Measurements from ENCODE around the gene FRMD4B.
"Not testable (repeated sequence)": the region's sequence is repeated elsewhere in the genome, so short reads cannot be mapped to it uniquely, and the experiment has no call there.

The FRMD4B gene

DNA sequence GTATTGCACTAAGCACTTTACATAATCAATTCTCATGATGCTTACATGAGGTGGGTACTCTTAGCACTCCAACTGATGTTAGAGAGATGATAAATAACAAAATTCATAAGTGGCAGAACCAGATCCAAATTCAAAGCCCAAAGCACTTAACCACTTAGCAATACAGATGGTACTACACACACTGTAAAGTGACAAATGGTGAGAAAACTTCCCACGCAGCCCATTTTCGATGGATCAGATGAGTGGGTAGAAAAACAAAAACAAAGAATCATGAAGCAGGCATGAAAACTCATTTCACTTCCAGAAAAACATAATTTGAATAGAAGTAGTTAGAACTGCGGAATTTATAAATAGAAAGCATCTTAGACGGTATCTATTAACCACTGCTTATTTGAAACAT lies 66.2 kb downstream of the FRMD4B start:
- DNase-seq: no peak

DNA sequence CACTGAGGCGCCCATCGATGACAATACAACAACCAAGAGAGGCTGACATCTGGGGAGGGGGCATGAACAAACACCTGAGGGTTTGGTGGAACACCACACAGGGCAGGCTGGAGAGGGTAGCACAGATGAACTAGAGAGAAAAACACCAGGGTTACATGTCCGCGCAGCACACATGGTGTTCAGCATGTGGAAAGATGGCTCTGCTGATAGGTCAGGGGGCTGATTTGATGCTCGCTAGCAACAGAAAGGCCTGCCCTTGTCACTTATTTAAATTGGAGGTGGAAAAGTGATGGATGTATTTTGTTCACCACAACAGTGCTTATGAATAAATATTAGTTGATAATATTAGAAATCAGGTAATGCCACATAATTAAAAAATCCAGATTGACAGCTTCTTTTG lies 67.5 kb downstream of the FRMD4B start:
- no peak for DNase-seq

DNA sequence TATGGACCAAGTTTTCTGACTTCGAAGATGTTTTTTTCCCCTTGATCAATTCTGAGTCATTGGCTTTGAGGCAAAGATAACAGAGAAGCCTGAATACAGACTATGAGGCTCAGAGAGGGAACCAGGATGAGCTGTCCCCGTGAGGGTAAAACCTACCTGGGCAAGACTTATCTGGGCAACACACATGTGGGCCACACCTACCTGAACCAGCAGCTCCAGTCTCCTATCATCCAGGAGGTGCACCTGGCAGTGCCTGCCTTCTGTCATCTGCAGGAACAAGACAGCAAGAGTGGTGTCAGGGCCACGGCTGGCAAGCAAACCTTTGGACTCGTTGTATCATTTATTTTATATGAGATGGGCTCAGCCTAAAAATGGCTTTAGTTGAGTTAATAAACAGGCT lies 72.6 kb downstream of the FRMD4B start:
- no peak for DNase-seq

DNA sequence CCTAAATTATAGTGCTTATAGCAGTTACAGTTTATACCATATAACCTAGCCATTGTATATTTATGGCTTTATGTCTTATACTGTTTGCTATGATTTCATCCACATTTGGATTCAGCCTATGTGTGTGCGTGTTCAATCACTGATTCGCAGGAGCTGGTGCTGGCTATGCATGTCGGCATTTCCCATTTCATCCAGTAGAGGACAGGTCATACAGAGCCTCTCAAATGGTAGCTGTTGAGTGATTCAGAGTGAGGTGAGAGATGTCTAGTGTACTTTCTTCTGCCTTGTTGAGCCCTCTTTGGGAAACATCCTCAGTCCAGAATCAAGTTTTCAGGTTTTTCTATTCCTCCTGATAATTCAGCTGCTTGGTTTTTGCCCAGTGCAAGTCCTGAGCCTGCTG lies 76.1 kb downstream of the FRMD4B start:
- DNase-seq: no peak

DNA sequence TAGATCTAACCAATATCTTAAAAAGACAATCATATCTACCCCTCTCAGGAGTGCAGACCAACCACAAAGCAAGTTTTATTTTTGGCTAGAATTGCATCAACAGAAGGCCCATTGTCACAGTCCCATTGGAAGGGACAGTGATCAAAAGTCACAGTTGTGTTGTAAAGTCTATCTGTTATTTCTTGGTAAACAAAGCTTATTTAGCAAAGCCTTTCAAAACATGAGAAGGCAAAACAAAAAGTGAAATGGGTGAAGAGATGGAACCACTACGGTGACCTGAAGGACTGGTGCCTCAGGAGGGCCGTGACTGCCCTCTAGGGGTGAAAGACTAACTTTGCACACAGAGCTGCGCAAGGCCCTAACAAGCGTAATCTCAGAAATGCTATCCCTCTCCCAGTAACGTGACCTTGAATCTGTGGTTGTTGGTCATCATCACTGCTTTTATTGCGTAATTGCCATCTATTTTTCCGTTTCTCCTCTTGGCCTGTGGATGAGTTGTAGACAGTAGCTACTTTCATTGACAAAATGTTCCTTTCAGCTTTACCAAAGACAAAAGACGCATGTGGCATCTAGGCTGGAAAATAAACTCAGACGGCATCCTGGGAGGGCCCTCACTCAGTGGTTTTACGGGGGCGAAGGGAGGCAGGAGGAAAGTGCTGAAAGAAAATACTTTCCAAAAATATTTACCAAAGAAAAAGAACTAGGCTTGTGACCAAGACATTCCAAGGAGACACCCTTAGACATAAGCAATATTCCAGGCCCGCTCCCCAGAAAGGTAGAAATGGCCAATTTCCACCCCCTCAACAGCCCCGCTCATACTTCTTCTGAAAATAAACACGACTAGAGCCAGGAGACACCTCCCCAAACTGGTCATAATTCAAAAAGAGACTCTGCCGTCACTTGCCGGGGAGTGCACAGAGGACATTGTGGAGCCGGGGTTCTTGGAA lies 79.4 kb downstream of the FRMD4B start:
- DNase-seq: peak; percentile 21 to 24

DNA sequence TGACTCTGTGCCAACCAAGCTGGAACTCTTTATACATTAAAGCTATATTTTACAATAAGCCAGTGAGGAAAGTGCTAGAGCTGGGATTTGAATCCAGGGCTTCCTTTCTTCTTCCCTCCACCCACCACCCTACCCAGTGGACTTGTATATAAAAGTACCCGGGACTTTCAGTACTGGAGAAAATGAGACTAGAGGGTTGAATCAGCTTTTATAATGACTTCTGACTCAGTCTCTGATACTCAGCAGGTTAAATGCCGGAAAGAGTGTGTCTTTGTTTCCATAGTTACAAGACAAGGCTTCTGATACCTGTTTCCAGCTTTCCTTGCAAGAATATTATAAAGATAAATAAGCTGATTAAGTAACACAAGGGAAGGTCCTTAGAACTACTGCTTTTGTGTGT lies 80.9 kb downstream of the FRMD4B start:
- DNase-seq: no peak

DNA sequence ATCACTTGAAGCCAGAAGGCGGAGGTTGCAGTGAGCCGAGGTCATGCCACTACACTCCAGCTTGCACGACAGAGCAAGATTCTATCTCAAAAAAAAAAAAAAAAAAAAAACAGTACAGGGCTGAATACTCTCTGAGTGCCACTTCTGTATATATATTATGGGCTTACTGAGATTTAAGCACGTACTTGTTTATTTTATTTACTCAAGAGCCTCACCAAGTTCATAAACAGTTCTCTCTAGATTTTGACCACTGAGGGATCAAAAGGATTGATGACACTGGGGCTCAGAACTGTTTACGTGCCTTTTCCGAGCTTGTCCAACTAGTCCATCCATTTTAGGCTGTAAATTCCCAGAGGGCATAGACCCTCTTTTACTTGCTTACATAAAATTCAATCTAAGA lies 81.5 kb downstream of the FRMD4B start:
- no peak for DNase-seq

DNA sequence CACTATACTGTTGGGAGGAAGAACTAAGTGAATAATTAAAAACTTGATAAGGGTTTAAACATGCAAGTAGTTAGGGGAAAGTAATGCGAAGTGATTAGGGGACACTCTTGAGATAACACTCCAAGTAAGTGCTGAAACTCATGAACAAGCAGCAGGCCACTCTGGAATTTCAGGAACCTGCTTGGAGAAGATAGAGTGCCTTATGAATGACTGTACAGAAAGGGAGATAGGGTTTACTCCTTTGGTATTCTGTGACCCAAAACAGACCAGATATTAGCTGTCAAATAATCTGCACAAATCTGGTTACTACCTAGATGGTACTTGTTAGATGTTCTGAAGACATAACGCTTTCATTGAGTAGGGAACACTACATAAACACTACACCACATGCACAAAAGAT lies 85.6 kb downstream of the FRMD4B start:
- no peak for DNase-seq

DNA sequence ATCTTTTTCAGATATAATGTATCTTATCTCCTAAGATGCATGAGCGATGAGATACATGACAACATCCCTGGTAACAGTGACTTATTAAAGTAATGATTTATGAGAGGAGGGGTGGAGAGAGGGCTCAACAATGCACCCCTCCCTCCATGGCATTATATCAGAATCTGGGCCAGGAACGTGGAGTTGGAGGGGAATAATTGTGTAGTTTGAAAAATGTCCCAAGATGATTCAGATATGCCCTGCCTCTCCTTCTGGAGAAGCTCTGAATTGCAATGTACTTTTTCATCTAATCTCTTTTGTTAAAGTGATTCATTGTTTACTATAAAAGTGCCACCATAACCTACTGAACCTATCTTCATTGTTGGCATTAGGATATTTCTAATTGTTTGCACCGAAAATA lies 86.5 kb downstream of the FRMD4B start:
- no peak for DNase-seq

DNA sequence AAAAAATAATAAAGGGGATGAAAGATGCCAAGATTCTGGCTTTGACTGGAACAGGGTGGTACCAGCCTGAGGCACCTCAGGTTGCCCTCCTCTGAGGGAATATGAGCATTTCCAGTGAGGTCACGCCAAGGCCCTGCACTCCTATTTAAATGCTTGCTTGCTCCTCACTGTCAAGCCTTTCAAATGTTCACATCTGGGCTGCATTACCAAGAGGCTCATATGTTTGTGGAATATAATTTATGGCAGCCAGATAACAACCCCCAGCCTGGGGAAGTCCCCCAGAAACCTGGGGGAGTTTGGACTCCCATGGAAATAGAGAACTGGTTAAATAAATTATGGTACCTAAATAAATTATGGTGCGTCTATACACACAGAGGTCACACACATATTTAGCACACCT lies 88.4 kb downstream of the FRMD4B start:
- DNase-seq: no peak

DNA sequence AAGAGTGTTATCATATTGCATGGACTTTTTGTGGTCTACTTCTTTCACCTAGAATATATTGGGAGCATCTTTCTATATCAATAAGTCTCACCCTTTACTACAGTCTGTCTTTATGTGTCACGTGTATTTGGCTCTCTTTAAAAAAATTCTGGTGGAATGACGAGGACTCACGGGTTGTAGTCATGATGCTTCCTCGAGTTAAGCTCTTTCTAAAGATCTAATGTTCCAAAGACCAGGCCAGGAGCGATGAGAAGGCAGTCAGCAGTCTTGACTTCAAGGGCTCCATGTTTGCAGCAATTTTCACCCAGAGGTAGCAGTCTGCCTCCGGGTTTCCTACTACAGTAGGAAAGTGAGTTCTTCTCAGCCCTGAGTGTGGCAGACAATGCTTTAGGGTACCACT lies 88.9 kb downstream of the FRMD4B start:
- no peak for DNase-seq

DNA sequence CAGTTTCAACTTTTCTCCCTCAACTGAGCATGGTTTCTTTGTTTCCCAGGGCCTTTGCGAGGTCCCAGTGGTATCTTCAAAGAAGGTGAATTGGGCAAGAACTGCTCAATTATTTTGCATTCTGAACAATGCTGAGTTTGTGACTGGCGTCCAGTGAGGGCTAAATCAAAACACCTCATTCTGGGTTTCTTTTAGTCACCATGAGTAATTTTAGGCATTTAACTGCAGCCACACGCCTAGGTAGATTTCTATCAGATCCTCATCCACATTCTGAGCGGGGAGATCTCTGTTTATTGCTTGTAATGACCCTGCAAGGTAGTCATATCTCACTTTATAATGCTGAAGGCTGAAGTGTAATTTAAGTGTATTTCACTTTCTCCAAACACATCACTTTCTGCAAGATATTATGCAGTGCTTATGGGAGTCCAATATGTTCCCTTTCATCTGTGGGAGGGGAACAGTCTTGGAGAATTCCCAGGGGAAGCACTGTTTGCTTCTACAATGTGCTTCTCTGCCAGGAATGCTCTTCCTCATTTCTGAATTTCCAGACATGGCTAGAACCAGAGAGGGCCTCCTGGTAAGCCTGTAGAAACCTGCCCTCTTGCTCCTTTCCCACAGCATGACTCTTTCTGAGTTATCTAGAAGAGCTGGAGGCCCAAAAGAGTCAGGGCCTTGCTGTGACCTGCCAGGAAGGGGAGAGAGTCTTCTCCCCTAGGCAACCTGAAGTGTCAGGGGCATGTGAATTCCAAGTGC lies 91.7 kb downstream of the FRMD4B start:
- DNase-seq: no peak

DNA sequence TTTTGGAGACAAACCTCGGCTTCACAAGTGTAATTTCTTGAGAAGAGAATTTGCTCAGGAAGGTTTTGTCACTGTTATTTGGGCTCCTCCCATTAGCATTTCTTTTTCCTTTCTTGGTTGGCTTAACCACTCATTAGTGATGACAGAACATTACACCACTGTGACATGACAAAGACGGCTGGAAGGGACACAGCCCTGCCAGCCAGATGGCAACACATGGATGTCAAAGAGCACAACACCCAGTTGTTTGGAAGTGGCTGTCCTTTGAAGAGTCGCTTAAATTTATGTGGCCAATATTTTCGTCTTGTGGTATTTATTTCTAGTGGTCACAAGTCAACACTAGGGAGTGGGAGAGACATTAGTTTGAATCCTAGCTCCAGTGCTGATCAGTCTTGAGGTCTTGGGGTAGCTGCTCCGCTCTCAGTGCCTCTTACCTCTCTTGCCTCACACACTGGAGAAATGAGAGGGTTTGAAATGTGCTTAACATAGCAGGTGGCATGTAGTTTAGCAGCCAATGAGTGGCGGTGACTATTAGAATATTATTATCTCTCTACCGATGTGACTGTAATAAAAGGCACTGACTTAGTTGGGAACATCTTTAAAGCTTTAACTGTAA lies 92.8 kb downstream of the FRMD4B start:
- DNase-seq: no peak

DNA sequence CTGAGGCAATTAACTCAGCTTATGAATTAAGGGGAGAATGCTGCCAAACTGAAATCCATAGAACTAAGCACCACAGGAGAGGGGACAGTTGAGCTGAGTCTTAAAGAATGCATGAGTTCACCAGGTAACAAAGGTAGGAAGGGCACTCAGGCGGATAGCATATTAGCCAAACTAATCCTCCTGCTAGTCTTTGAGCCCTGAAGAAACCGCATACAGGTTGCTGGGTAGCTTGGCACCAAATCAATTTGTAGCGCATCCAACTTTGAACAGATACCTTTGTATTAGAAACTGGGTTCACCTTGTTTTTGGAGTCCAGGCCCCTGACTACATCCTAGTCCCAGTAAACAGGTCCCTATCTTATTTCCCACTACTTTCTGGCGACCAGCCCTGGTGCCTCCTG lies 93.7 kb downstream of the FRMD4B start:
- no peak for DNase-seq

DNA sequence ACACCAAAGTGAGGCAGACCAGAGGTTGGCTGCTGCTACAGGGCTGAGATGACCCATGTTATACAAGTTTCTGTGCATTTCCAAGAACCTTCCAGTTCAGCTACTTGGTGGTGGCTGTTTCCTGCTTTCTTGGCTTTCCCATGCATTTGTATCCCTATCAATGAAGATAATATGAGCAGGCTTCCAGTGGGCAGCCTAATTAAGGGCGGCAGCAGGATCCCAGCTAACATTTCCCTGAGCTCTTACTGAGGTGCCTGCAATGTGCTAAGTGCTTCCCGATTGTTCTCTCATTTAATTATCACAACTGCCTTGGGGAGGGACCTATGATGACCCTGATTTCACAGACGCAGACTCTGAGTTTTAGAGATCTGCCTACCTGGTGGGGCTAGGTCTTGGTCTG lies 95.5 kb downstream of the FRMD4B start:
- no peak for DNase-seq

DNA sequence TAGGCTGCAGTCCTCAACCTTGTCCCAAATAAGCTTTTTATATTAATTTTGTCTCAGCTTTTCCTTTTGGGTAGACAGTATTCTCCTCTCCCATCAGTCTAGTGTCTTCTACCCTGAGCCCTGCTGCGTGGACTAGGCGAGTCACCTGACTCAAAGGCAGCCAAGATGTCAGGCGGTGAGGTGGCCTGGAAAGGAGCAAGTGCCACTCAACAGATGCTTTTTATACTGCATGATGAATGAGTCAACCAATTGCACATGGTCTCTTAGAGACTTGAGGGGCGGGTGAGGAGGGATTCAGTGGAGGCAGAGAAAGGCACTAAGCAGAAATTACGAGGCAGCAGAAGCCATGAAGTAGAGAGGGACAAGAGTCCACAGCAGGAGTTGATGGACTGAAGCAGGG lies 95.9 kb downstream of the FRMD4B start:
- DNase-seq: peak in 1 of 2 experiments; percentile 19

DNA sequence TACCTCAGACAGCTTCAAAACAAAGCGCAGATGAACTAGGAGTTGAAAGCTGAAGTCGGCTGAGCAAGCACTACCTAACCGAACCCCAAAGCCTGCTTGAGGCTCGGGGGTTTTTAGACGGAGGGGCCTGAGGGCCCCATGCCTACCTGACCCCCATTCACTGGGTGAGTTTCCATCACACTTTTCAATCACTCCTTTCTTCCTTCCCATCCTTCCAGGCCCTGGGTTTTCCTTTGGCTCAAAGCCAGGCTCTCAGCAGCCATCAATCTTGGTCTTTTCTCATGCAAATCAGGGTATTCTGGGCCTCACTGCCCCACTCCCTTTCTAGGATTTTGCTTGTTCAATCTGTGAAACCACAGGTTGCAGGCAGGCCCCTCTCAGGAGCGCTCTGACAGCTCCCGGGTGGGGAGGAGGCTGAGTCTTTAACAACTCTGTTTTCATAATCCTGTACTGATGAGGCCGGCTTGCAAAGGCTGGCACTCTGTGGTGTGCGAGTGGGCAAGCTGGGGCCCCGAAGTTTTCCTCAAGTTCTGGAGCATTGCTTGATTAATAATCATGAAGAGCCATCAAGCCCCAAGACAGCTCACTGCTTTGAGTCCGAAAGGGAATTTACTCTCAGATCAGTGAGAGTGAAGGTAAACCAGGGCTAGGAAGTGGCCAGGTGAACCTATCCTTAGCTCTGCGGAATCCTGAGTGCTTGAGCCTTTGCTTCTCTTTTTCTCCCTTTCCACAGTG lies 97.6 kb downstream of the FRMD4B start:
- peak; percentile 41 to 67 for DNase-seq

DNA sequence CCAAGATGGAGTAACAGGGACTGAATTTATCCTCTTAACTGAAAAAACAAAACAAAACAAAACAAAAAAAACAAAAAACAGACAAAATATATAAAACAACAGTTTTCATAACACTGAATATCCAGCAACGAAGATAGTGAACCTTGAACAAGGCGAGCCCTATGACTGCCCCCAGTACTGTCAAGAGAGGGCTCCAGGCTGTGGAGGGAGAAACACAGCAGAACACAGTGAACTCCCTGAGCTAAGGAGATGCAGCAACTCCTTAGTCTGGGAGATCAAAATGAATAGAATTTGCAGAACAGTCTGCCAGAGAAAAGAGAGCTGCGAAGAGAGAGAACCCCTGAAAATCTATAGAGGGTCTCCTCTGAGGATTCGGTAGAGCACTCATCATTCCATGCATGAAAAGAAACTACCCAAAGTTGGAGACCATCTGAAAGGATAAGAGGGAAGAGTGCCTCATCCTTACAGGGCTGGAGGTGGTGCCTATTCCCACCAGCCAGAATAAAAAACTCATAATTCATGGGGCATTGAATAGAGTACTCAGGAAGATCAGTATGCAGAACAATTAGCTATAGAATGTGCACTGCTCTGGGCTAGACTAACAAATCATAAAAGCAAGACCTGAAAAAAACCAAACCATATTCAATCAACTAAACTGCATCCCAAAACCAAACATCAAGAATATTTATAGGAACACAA lies 101.8 kb downstream of the FRMD4B start:
- no peak for DNase-seq

DNA sequence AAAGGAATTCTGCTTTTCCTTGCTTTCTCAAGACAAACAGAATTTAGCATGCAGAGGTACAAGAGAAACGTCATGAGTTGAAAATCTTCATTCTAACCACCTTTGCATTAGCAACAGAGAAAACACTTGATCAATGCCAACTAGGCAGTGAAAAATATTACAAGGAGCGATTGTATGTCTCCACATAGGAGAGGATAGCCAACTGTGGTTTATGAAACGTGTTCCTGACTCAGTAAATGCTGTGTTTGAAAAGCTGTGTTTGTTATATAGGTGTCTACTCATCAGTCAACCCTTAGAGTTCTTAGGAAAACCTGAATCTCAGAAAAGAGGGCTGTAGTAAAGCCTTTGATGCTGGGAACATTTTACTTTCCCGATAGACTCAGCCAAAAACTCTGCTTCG lies 102.4 kb downstream of the FRMD4B start:
- no peak for DNase-seq

DNA sequence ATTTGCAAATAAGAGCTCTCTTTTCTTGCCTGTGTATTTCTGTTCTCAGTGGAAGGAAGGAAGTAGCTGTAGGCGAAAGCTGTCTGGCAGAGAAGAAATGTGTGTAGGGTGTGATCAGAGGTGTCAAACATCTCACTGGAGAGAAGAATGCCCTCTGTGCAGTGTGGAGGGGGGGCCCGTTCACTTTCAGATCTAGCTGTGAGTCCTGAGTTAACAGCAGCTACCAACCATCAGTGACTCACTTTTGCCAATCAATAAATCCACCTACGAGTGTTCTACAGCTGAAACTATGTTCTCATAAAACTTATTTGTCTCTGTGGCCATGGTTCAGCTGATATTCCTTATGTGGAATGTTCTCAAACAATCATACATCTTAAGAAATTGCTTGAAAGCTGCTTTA lies 103.7 kb downstream of the FRMD4B start:
- no peak for DNase-seq

DNA sequence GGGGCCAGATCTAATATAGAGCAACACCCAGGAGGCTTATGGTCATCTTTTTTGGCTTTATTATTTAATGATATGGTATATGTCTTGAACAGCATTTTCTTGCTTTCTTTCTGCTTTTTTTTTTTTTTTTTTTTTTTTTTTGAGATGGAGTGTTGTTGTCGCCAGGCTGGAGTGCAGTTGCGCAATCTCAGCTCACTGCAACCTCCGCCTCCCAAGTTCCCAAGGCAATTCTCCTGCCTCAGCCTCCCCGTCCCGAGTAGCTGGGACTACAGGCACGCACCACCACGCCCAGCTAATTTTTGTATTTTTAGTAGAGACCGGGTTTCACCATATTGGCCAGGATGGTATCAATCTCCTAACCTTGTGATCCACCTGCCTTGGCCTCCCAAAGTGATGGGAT lies 108.5 kb downstream of the FRMD4B start:
- not testable (repeated sequence) for DNase-seq

DNA sequence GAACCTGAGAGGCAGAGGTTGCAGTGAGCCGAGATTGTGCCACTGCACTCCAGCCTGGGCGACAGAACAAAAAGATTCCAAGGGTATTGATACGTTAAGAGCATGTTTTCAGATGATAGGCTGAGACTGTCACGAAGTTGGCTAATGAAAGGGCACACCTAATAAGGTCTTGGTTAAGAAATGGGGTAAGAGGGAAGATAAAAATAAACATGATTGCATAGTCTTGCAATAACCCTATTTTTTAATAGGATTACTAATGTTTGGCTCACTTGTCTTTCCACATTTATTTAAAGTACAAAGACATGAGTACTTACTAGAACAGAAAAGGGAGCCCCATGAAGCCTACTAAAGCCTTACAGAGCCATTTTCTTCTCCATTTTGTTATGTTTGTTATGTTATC lies 109.0 kb downstream of the FRMD4B start:
- no peak for DNase-seq
